Measurements from ENCODE around the gene HOXB7.
A peak's percentile ranks its signal among the peaks of the same experiment; 100 is the strongest.

HOXB7 gene

DNA sequence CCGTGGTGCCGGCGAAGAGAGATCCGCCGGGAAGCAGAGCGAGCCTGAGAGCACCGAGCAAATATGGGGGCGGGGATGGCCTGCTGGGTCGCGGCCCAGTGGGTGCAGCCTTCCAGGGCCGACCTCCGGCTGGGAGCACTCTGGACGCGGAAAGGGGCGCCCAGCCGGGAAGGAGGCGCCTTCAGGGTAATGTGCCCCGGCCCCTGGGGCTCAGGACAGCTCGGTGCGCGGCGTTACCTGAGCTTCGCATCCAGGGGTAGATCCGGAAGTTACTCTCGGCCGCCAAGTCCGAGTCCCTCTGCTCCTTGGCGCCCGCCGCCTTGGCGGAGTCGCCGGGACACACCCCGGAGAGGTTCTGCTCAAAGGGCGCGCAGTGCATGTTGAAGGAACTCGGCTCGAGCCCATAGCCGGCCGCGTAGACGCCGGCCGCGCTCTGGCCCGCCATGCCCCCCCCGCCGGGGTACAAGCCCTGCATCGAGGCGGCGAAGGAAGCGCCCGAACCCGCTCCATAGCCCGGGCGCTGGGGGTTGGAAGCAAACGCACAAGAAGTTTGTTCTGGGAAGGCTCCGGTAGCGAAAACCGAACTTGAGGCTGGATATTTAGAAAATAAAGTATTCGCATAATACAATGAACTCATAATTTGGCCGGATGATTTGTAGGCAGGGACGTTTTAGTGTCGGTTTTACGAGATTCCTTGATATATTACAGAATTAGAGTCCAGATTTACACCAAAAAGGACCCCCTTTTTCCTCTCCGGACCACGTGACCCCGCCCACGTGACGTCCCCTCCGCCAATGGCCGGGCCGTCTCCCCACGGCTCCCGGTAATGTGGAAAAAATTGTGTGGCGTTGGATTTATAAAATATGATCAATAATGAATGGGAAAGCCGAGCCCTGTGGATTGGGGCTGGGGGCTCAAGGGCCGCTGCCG, at the start of gene HOXB7:
Gene HOXB7 (minus strand): TSS at position 736 of the 930 bp plus-strand sequence. CDS start 99 bp downstream, at position 637.
- DNase-seq = peak; percentile 31

DNA sequence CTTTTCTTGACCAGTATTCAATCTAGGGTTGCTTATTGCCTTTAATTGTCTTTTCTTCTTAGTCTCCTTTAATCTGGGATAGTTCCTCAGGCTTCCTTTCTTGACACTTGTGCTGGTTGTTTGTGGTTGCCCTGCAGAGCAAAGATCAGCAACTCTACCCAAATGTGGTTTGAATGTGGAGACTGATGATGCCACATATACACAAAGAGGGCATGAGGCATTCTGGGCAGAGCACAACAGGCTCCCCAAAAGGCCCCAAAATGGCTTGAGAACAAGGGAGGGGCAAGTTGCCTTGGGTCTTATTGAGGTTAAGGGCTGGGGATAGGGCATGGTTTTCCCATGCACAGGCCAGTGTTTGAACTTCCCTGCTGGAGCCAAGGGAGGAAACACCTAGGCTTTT, 45.1 kb upstream of the HOXB7 start:
- DNase-seq = no peak

DNA sequence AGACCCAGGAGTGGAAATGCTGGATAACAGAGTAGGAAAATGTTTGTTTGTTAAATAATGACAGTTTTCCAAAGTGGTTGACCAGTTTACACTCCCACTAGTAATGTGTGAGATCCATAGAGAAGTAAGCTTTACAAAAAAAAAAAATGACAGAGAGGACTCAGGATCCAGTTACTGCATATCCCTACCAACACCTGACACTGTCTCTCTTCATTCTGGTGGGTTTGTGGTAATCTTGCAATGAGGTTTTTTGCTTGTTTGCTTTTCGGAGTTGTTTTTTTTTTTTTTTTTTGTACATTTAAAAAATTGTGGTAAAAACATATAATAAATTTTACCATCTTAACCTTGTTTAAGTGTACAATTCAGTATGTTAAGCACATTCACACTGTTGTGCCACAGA, 38.9 kb upstream of the HOXB7 start:
- DNase-seq = no peak

DNA sequence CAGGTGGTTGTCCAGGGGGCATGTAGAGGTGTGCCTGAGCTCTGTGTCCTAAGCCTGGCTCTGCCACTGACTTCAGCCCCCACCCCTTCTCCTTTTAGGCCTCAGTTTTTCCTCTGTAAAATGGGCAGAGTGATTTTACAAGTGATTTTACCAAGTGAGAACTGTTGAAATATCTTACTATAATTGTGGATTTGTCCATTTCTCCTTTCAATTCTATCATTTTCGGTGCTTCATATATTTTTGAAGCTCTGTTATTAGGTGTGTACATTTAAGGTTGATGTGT, 37.1 kb upstream of the HOXB7 start:
- no peak for DNase-seq

DNA sequence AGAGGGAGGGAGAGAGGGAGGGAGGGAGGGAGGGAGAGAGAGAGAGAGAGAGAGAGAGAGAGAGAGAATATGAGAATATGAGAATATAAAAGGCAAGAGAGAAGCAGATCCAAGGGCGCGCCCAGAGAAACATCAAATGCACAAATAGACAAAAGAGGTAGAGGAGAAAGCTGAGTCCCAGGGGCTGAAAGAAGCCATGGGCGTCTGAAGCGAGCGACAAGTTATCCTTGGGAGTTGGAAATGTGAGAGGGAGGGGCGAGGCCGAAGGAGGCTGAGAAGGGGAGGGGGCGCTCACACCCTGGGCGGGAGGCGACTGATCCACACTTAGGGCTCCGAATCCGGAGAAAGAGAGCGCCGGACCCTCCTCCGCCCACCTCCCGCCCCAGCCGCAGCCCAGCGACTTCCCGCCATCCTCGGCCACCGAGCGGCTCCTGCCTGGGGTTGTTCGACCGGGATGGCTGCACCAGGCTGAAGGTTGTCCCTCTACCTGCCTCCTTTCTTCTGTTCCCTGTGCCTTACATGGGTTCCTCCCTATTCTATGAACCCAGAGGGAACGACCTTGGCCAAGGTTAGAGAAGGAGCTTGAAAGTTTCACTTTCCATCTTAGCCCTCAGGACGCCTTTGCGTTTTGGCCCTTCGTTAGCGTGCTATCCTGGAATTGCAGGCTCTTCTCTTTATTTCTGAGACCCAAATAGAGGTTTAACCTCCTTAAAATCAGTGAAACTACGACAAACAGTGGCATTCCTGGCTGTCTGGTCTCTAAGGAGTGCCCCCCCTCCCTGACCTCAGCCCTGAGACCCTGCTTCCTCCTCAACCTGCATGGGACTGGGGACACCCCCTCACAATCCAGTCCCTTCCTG, 36.5 kb upstream of the HOXB7 start:
- no peak for DNase-seq

DNA sequence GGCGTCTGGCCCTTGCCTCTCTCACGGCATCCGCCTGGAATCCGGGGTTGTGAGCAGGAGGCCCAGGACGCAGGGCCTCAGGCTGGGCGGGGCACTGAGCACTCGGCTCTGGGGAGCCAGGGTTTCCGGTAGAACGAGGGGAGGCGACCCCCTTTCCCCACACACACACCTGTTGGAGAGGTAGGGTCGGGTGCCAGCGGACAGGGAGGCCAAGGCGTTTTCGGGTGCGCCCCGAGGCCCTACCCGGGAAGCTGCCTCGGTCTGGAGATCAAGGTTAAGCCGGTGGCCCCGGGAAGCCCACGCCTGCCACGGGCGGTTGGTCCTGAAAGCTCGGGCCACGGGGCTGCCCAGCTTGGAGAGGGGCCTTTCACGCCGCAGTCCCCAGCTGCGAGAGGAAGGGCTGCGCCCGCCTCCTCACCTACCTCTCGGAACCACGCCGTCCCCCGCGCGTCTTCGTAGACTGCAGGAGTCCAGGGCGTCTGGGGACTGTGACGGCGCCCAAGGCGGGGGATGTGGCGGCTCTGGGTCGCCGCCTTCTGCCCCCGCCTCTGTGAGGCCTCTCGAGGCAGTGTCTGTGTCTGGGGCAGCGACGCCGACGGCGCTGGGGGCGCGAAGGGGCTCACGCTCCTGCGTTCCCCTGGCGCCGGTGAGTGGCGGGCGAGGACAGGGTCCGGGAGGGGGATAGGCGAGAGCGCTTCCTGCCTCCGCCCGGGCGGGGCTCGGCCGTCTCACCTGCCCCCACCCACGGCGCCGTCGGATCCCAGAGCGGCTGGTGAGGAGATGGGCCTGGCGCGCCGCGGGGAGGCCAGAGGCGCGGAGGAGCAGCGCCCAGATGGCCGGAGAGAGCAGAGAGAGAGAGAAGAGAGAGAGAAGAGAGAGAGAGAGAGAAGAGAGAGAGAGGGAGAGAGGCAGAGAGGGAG, 35.6 kb upstream of the HOXB7 start:
- no peak for DNase-seq

DNA sequence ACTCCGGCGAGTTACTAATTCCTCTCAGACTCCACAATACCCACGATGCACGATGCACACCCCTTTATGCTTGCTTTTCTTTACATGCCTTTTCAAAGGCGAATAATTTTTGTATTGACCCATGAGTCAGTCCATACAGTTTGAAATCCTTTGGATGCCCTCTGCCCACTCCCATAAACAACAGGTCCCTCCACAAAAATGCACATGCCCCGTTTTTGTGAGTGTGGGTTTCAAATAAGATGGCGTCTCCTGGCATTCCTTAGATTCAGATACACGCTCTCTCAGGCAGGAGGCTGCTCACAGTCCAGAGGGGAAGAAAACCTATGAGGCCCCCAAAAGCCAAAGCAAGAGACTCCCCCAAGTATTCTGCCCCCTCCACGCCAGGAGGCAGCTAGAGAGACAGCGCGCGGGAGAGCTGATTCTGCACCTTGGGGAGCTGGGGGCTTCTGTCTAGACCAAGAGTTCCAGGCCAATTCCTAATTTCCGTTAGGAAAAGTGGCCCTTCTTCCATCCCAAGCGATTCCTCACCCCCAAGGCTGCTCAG, 34.9 kb upstream of the HOXB7 start:
- DNase-seq = no peak

DNA sequence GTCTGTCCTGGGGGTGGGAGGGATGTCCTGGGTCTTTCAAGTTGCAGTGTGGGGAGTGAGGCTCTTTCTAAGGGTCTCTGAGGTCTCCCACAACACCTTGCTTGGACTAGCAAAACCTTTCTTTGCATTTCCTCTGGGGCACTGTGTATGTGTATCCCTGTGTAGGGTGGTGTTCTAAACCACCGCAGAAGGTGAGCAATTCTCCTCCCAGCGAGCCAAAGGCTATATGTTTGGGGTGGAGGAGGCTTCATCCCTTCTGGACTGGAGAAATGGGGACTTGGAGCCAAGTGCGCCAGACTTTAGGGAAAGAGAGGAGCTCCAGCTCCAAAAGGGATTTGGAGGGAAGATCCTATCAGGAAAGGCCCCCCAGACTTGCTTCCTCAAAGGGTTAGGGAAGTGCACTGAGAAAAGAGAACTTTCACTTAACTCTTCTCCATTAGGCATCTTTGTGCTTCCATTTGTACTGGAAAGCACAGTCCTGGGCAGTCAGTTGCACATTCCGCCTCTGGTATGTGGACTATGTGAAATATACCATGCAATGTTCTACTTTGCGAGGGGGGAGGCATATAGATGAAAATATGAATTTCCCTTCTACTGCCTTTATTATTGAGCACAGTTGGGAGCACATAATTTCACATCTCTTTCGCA, 34.2 kb upstream of the HOXB7 start:
- no peak for DNase-seq

DNA sequence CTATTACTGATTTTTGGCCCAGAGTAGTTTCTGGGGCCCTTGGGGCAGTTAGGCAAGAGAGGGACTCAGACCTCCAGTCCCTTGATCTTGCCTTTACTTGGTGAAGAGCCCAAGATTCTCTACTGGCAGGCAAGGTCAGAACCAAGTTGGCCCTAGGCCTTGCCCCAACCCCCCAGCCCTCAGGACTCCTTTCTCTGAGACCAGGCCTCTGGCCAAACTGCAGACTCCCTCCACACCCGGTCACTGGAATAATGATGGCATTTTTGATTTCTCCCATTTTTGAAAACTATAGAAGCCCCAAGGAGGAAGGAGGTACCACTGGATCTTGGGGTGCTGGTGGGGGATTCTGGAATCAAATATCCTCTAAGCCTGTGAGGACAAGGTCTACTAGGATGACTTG, 33.3 kb upstream of the HOXB7 start:
- DNase-seq = no peak

DNA sequence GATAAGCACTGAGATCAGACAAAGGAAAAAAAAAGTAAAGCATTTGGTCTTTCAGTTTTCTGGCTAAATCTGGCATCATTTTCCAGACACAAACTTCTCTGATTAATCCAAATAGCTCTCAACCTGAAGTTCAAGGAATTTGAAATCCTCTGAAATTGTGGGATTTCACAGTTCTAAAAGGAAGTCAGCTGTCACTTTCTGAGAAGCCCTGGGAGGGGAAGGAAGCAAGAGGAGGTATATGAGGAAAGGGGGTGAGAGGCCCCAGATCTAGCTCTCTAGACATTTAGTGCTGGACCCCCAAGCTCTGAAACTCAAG, 32.8 kb upstream of the HOXB7 start:
- DNase-seq = no peak

DNA sequence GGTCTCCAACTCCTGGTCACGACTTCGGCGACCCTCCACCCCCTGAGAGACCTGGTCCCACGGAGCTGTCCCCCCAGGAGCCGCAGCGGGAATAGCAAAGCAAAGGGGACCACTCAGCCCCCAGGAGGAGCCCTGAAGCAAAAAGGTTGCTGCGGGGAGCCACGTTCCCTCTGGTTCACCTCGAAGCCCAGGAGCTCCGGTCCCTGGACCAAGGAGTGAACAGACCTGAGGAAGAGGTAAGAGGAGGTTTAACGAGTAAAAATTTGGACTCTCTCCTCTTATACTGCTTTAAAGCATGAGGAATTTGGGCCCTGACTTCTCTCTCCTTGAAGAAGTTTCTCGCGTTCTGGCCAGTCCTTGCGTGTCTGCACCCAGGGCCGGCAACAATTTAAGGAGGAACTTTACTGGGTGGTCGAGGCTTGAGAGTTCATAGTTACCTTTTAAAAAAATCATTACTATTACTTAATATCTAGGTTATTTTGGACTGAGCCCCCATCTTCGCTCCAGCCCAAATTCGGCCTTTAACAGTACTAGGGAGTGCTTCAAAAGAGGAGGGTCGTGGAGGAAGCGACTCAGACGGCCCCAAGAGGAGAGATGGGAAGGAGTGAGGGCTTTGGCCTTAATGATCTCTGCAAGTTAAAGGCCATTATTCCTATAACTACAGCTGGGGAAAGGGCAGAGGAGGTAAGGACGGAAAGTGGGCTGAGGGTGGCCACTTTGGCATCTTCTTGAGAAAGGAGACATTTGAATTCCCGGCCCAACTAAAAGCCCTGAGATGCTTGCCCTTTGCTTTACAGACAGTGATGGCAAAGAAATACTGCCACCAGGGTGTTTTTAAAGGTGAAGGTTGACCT, 32.3 kb upstream of the HOXB7 start:
- no peak for DNase-seq

DNA sequence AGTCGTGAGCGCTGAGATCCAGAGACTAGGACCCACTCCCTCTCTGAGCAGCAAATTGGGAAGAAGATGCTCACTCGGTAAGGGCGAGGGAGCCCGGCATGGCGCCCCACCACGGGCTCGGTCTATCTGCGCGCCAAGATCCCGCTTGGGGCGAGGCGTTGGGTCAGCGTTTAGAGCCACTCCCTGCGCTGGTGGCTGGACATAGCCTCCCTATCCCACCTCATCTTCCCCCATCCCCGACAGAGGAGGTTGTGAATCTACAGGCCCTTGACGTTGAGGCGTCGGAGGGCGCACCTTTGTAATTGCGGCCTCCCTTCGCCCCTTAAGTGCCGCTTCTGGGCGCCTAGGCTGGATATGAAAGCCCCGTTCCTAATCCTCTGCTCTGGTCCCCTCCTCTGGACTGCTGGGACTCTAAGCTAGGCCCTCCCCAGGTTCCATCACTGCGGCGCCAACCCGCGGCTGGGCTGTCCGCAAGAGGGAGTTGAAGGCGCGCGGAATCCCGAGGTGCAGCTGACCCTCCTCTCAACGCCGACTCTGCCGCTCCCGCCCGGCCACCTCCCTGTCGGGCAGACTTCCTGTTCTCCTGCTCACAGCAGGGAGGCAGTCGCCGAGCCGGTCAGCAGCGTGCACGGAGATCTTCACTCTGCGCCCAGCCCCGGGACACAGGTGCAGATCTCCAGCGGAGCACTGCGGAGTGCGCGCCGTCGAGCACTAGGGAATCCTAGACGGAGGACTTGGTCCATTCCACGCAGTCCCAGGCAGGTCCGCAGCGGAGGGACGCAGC, 31.4 kb upstream of the HOXB7 start:
- no peak for DNase-seq

DNA sequence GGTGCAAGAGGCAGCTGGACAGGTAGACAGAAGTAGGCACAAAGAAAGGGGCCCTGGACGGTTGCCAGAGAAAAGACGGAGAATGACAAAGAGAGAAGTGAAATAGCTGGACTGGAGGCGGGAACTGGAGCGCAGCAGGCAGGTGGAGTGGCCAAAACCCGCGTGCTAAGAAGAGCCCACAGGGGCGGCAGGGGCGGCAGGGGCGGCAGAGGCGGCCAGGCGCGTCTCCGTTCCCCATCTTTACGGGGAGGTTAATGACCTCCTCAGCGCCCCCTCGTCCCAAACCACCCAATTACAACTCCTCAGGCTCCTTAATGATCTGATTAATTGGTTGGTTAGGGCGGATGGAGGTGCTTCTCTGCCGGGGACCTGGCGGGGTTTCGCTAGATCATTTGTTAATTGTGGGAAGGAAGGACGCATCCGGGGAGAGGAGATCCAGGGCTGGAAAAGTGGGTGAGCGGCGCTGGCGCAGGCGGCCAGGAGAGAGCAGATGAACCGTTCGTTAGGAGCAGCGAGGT, 30.8 kb upstream of the HOXB7 start:
- no peak for DNase-seq

DNA sequence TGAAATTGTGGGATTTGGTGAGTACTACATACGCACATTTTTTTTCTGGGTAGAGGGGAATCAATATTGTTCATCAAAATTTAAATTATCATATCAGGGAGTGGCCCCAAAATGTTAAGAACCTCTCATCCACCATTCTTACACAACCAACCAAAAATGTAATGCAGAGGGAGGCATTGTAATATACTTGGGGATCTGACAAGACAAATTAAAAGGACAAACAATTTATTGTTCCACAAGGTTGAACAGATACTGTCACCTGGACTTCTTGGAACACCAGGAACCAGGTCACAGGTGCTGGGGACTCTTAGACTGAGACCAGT, 30.0 kb upstream of the HOXB7 start:
- no peak for DNase-seq

DNA sequence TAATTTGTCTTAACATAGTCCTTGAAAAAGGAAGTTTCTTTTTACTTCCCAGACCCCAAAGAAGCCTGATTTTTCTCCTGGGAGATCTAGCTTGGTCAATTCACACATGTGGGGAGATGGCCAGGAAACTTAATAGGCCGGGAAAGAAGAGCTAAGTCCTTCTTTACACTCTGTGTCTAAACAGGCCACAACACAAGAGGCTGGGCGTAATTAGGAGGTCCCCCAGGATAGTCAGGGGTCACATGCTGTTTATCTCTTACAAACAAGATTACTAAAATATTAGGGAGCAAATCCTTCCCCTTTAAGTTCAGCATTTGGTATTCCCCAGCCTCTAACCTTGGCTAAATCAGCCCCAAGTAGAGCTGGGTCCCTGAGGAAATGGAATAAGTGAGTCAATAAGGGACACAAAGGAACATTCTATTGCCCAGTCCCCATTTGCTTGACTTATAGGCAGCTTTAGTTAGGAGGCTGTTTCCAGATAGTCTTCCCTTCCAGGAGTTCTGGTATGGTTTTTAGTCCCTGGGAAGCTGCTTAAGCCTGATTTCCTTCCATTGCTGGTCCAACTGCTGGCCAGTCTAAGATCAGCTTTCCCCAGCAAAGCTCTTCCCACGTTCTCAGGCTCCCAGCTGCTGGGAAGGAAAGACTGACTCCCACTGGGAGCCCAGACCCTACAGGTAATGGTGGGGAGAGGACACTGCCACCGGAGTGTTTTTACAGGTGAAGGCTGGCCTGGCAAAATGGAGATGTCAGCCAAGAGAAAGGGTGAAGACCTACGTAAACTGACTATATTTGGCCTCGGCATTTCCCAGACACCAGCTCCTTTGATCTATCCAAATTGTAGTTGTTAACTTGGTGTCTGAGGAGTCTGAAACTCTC, 29.4 kb upstream of the HOXB7 start:
- DNase-seq = no peak

DNA sequence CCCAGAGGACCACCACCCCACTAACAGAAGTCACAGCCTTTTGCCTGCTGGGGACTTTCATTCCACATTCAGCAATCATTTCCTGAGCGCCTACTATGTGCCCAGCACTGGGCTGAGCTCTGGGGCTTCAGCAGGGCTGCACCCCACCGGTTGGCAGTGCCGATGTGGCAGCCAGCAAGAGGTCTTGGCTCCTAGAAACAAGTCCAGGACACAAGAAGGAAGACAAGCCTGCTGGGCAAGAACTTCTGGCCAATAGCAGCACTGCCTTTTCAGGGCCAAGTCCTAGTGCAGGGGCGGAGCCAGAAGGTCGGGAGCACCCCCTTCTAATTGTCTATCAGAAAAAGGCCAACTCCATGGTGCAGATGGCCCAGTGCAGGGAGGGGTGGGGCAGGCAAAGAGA, 28.3 kb upstream of the HOXB7 start:
- no peak for DNase-seq

DNA sequence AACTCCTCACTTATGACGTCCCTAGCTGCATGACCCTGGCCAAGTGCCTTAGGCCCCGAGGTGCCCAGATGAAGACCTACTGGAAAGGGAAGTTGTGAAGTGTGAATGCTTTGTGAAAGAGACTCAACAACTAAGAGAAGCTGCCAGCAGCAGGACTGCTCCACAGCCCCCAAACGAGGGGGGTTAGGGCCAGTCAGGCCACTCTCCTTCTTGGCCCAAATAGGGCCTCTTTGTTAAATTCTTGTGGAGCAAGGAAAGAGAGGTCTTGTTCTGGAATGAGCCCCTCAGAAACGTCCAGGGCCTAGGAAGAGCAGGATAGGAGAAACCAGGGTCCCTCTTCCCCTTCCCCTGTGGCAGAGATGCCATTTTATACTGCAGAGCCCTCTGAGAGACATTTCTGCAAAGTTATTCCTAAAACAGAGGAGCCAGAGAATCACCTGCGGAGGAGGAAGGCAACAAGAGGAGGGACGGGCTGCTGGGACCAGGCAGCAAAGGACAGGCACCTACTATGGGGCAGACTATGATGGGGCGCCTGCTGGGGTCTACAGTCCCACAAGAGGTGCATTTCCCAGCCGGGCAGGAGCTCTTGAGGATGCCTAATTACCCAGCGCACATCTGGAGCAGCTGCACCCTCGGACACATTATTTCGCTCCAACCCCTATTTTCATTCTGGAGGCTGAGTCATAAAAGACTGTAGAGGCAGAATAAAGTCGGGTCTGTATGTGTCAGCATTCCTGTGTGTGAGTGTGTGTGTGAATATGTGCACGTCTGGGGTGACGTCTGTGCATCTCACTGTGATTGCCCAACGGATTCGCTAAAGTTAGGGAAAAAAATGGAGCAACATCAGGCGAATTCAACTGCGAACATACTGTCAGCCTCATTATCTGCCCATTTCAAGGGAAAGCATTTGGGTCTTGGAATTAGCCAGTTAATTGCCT, 26.8 kb upstream of the HOXB7 start:
- no peak for DNase-seq

Measured in NCI-H1694 treated with DMSO at 0.1 percent for 48 hours (cell line).